K562 (cell line): ENCODE results near the gene MCFD2. TPM values are rescaled to one million over a fixed set of nuclear protein-coding genes. Genes with fewer than 3 reads are reported as not detected.

Experiments
- ATAC-seq: fragments of 200-7000 bp; cut with Tn5 transposase; 3 replicates; pipeline ENCODE4 v1.9.1; 2020; ENCODE audit warnings: moderate library complexity
- BruUV-seq: library from RNA; stranded (reverse); fragments of 400-500 nt; replicated peaks from 2 replicates; lab custom pipeline; 2021; lab: Mats Ljungman, UMichigan
- CTCF ChIA-PET: fragments of 300-600 bp; formaldehyde crosslinking; extraction: SDS; loops from one replicate; lab custom pipeline; 2021; ENCODE audit warnings: low intra/inter-chr PET ratio; lab: Yijun Ruan, JAX
- POLR2A ChIA-PET: fragments of 300-600, 350-650 bp; sonication (Branson Sonifier 250); formaldehyde crosslinking; extraction: SDS; loops from one replicate; lab custom pipeline; 2021; ENCODE audit warnings: antibody characterized with exemption, inconsistent platforms; lab: Yijun Ruan, JAX
- DNase-seq, 4 experiments: peaks; one replicate each; pipeline versions ENCODE4 v3.0.0 to v3.0.0-alpha.2; 2011 to 2018; ENCODE audit warnings: low spot score in 3 of 4, mixed read lengths in 3 of 4; ENCODE audit errors: extremely low read depth in 1 of 4
- FAIRE-seq: peaks from 2 replicates; lab custom pipeline; 2011; peaks lifted over from hg19 to GRCh38; lab: Jason Lieb, UNC
- H2AFZ ChIP-seq: 2 replicates; pipeline ENCODE4 v1.6.0; 2011; ENCODE audit warnings: low read depth, low read length, control low read depth, inconsistent platforms
- H3K27ac ChIP-seq: fragments of 200-600 bp; 3 replicates; pipeline ENCODE4 v1.8.0; 2011; ENCODE audit warnings: low read depth, mild to moderate bottlenecking, control low read depth, inconsistent platforms, low read length, moderate library complexity, mixed read lengths; ENCODE audit errors: extremely low read depth
- H3K27me3 ChIP-seq, 2 experiments: fragments of 300-600 bp in 1 of 2; 2 replicates in 1 of 2; 3 replicates in 1 of 2; pipeline versions ENCODE4 v1.6.0 to v1.8.0; 2011; ENCODE audit warnings: inconsistent platforms in 2 of 2, low read length in 2 of 2, mild to moderate bottlenecking in 1 of 2, mixed read lengths in 1 of 2, moderate library complexity in 1 of 2; ENCODE audit not compliant: control insufficient read depth in 2 of 2, insufficient read depth in 2 of 2
- H3K36me3 ChIP-seq: fragments of 300-600 bp; 3 replicates; pipeline ENCODE4 v1.8.0; 2011; ENCODE audit warnings: mild to moderate bottlenecking, low read length, inconsistent platforms; ENCODE audit not compliant: control insufficient read depth, insufficient read depth
- H3K4me1 ChIP-seq, 2 experiments: fragments of 200-600 bp in 1 of 2; replicated peaks in 1 of 2; 2 replicates in 1 of 2; 3 replicates in 1 of 2; pipeline versions ENCODE4 v1.5.1 to v1.8.0; 2011; ENCODE audit warnings: inconsistent platforms in 2 of 2, low read length in 2 of 2, mild to moderate bottlenecking in 1 of 2, mixed read lengths in 1 of 2, moderate library complexity in 1 of 2; ENCODE audit not compliant: control insufficient read depth in 2 of 2, insufficient read depth in 2 of 2
- H3K4me2 ChIP-seq: 2 replicates; pipeline ENCODE4 v1.6.1; 2011; ENCODE audit warnings: low read length, control low read depth, inconsistent platforms, mixed read lengths; ENCODE audit not compliant: insufficient read depth
- H3K4me3 ChIP-seq: fragments of 200-600 bp; sonication (generic), shearing (Covaris generic); 2 replicates; pipeline ENCODE4 v1.5.1; 2016; ENCODE audit warnings: control low read depth, inconsistent platforms
- H3K79me2 ChIP-seq: fragments of 200-600 bp; 3 replicates; pipeline ENCODE4 v1.8.0; 2011; ENCODE audit warnings: low read length, inconsistent platforms; ENCODE audit not compliant: control insufficient read depth, insufficient read depth
- H3K9ac ChIP-seq, 2 experiments: 2 replicates each; pipeline versions ENCODE4 v1.6.0 to v1.6.1; 2011; ENCODE audit warnings: low read depth in 2 of 2, low read length in 2 of 2, control low read depth in 1 of 2, inconsistent platforms in 1 of 2, mild to moderate bottlenecking in 1 of 2, mixed read lengths in 1 of 2; ENCODE audit not compliant: insufficient read depth in 1 of 2
- H3K9me1 ChIP-seq: one replicate; pipeline ENCODE4 v1.6.0; 2011; ENCODE audit warnings: inconsistent platforms, mild to moderate bottlenecking, low read length, moderate library complexity; ENCODE audit not compliant: control insufficient read depth, insufficient read depth
- H3K9me3 ChIP-seq: replicated peaks from 2 replicates; pipeline ENCODE4 v1.5.1; 2011; ENCODE audit warnings: low read depth, low read length, inconsistent platforms; ENCODE audit not compliant: control insufficient read depth, insufficient read depth
- H4K20me1 ChIP-seq: replicated peaks from 2 replicates; pipeline ENCODE4 v1.6.1; 2011; ENCODE audit warnings: low read length, inconsistent platforms, mixed read lengths; ENCODE audit not compliant: control insufficient read depth, insufficient read depth
- C11orf30 ChIP-seq: fragments of 450-650 bp; IDR thresholded peaks from 2 replicates; pipeline ENCODE4 v1.6.1; 2016; ENCODE audit warnings: low read depth, mild to moderate bottlenecking
- EGR1 ChIP-seq: fragments of 450-650 bp; conservative IDR thresholded peaks from 2 replicates; pipeline ENCODE4 v1.6.1; 2017; ENCODE audit warnings: mild to moderate bottlenecking
- HBP1 ChIP-seq: fragments of 450-650 bp; formaldehyde crosslinking; IDR thresholded peaks from 2 replicates; pipeline ENCODE4 v1.4.0; 2022; ENCODE audit warnings: missing genetic modification characterization
- HDAC1 ChIP-seq, 2 experiments: fragments of 450-650 bp; IDR thresholded peaks; 2 replicates each; pipeline ENCODE4 v1.6.1; 2016 to 2017; ENCODE audit warnings: inconsistent platforms in 1 of 2, mild to moderate bottlenecking in 1 of 2, moderate library complexity in 1 of 2
- MAX ChIP-seq: sonication (generic); formaldehyde crosslinking; IDR thresholded peaks from 2 replicates; pipeline ENCODE4 v1.9.0; 2022; ENCODE audit warnings: mild to moderate bottlenecking, missing genetic modification reagents
- NKRF ChIP-seq: fragments of 450-650 bp; IDR thresholded peaks from 2 replicates; pipeline ENCODE4 v1.6.1; 2016; ENCODE audit warnings: borderline replicate concordance
- PHF20 ChIP-seq: fragments of 450-650 bp; IDR thresholded peaks from 2 replicates; pipeline ENCODE4 v1.6.1; 2018; ENCODE audit not compliant: partially characterized antibody
- RBM22 ChIP-seq: fragments of 200-400 bp; formaldehyde crosslinking; IDR thresholded peaks from 2 replicates; pipeline ENCODE4 v1.6.1; 2018; ENCODE audit warnings: low read length, low read depth; ENCODE audit not compliant: poor library complexity, severe bottlenecking
- RNF2 ChIP-seq: sonication (generic); IDR thresholded peaks from 2 replicates; pipeline ENCODE4 v1.6.1; 2016
- SAP30 ChIP-seq: fragments of 200-600 bp; sonication (generic); IDR thresholded peaks from 2 replicates; pipeline ENCODE4 v1.6.1; 2012; ENCODE audit warnings: borderline replicate concordance, low read depth, mild to moderate bottlenecking, moderate library complexity, low read length, control low read depth, inconsistent platforms; ENCODE audit not compliant: insufficient read depth, poor library complexity, severe bottlenecking
- SMARCA5 ChIP-seq: fragments of 450-650 bp; IDR thresholded peaks from 2 replicates; pipeline ENCODE4 v1.6.1; 2016
- SP1 ChIP-seq: sonication (generic); formaldehyde crosslinking; IDR thresholded peaks from 2 replicates; pipeline ENCODE4 v1.8.1; 2022; ENCODE audit warnings: mild to moderate bottlenecking, missing genetic modification reagents
- TEAD4 ChIP-seq, 2 experiments: sonication (generic) in 1 of 2; formaldehyde crosslinking in 1 of 2; IDR thresholded peaks; 2 replicates each; pipeline versions ENCODE4 v1.6.1 to v1.8.0; 2012 to 2022; ENCODE audit warnings: borderline replicate concordance in 1 of 2, inconsistent platforms in 1 of 2, low read length in 1 of 2, mild to moderate bottlenecking in 1 of 2, missing genetic modification reagents in 1 of 2
- THRB ChIP-seq: fragments of 450-650 bp; formaldehyde crosslinking; conservative IDR thresholded peaks from 2 replicates; pipeline ENCODE4 v1.4.0; 2022; ENCODE audit warnings: mild to moderate bottlenecking, missing genetic modification characterization
- TRIM24 ChIP-seq, 2 experiments: fragments of 450-650 bp; IDR thresholded peaks; 2 replicates each; pipeline ENCODE4 v1.6.1; 2016
- ZBTB26 ChIP-seq: fragments of 450-650 bp; formaldehyde crosslinking; IDR thresholded peaks from 2 replicates; pipeline ENCODE4 v1.4.0; 2022; ENCODE audit warnings: missing genetic modification characterization
- WGBS: fragments of 100-300 bp; shearing (Covaris generic); methylation state at CpG from one replicate; pipeline ENCODE4 v1.1.6; 2016; ENCODE audit warnings: low coverage, mixed read lengths; ENCODE audit not compliant: insufficient coverage; ENCODE audit errors: missing lambda C conversion rate; 5-methylcytosine and 5-hydroxymethylcytosine counted together
- in situ Hi-C: fragments of 300-500 bp; cut with MboI; formaldehyde crosslinking; loops from 4 replicates; pipeline ENCODE4 v1.15.0; 2018; ENCODE audit warnings: inconsistent platforms, mixed read lengths
- intact Hi-C: fragments of 100-400 bp; cut with micrococcal nuclease; formaldehyde crosslinking; loops from 2 replicates; pipeline ENCODE4 v1.14.2; 2022
- polyA plus RNA-seq, 8 experiments: library from polyadenylated mRNA; depleted of rRNA in 4 of 8; stranded (reverse) in 5 of 8; unstranded in 3 of 8; fragments of >200 nt; fragmentation: Nextera tagmentation in 2 of 8; fragmentation: Illumina TruSeq in 1 of 8; extraction: Ambion mirVana in 2 of 8; extraction: Trizol in 1 of 8; gene quantifications; 2 replicates each; pipeline versions ENCODE4 v1.2.1 to v1.2.3, GENCODE V29; 2011 to 2014; ENCODE audit warnings: inconsistent platforms in 1 of 8, missing spikeins in 1 of 8
- total RNA-seq, 7 experiments: library from RNA; depleted of rRNA in 6 of 7; stranded (reverse); fragments of >200 nt in 6 of 7; fragmentation: Illumina TruSeq in 2 of 7; extraction: Trizol in 2 of 7; gene quantifications; 2 replicates each; pipeline versions ENCODE4 v1.2.1 to v1.2.3, GENCODE V29; 2011 to 2021; ENCODE audit warnings: low replicate concordance in 1 of 7

Gene MCFD2
- total and polyA plus RNA-seq, 9 of the 15 experiments (the other 6 are each of a cell fraction or from before 2014, with no cell fraction given), result 78.6 to 237 (median 123) TPM

GRCh38 chr2:46877619-46878113 is 37.9 kb downstream of the MCFD2 start:
- 75% methylated on average over 2 of the region's 5 CpGs for WGBS
- FAIRE-seq, result peak; percentile 79
- TF ChIP-seq RBM22 (no peak), HDAC1 (IDR thresholded peaks at IDR 0.05) (0 out of 4 replicates have a peak, but pooled peaks of 1 of the 2 experiments have one; percentile 13), SAP30 (no peak), RNF2 (no peak), SMARCA5 (peak; percentile 77), HBP1 (CRISPR knock-in tag) (peak; percentile 39; the same call in 1 of the 2 replicates), EGR1 (peak; percentile 100), TRIM24 (IDR thresholded peaks at IDR 0.05) (peak in 1 of 2 experiments; percentile 74; a peak in 2 of 4 replicates), TEAD4 (IDR thresholded peaks at IDR 0.05; ENCODE audit: low read length) (peak; percentile 61), TEAD4 (CRISPR knock-in tag; IDR thresholded peaks at IDR 0.05; ENCODE audit: borderline replicate concordance) (no peak), MAX (CRISPR knock-in tag) (peak; percentile 15; the same call in 1 of the 2 replicates), THRB (CRISPR knock-in tag) (0 out of 2 replicates have a peak, but pooled peaks have one; percentile 7), PHF20 (peak; percentile 59), ZBTB26 (CRISPR knock-in tag) (peak; percentile 75; the same call in 1 of the 2 replicates), C11orf30 (no peak), NKRF (peak; percentile 52; the same call in 1 of the 2 replicates), SP1 (CRISPR knock-in tag) (no peak)

More at GRCh38 chr2:46877619-46878113, 37.9 kb downstream of the MCFD2 start:
- no peak for ATAC-seq
- CTCF ChIA-PET, result interaction anchor here (1.7 to 1.8 kb wide), 2 partner anchors 75 to 414 kb away, joined by 4 to 12 read pairs; no protein-coding TSS in a partner anchor
- no TSS peak for BruUV-seq
- in situ Hi-C loops (no loop called here), intact Hi-C loops (loop anchor here (1.0 to 2.0 kb wide), 2 partner anchors 74 to 227 kb away; no protein-coding TSS in a partner anchor)
- no peaks in the 10 kb centered on the region for H3K79me2 ChIP-seq
- H3K9me3 ChIP-seq, result no peaks in the 10 kb centered on the region
- peaks cover 0 to 33% of the 10 kb centered on the region in 2 experiments for H3K27me3 ChIP-seq
- no peak for DNase-seq
- H3K36me3 ChIP-seq, result no peaks in the 10 kb centered on the region; the same call in 2 of the 3 replicates
- no peak overlapping the region for H3K27ac ChIP-seq
- H3K9ac ChIP-seq, result no peak overlapping the region
- POLR2A ChIA-PET, result no interaction called here
- H3K9me1 ChIP-seq, result no peaks in the 10 kb centered on the region
- H4K20me1 ChIP-seq, result no peaks in the 10 kb centered on the region
- H3K4me1 ChIP-seq, result peaks cover 11 to 25% of the 10 kb centered on the region in 2 experiments
- no peak overlapping the region for H2AFZ ChIP-seq
- H3K4me3 ChIP-seq, result no peak overlapping the region
- no peak overlapping the region for H3K4me2 ChIP-seq
